OCI-LY7 (cell line): ENCODE measurements around the gene FTSJ3. TPM values are rescaled to one million over a fixed set of nuclear protein-coding genes. Genes with fewer than 3 reads are reported as not detected.

Experiments
- BruUV-seq: library from RNA; stranded (reverse); fragments of 400-500 nt; replicated peaks from 2 replicates; lab custom pipeline; 2021; lab: Mats Ljungman, UMichigan
- CTCF ChIA-PET: fragments of 300-600 bp; sonication (Branson Sonifier 250); formaldehyde crosslinking; loops from one replicate; lab custom pipeline; 2022; ENCODE audit warnings: antibody characterized with exemption; ENCODE audit not compliant: unreplicated experiment; lab: Charles Lee
- POLR2A ChIA-PET: fragments of 300-600 bp; sonication (Branson Sonifier 250); formaldehyde crosslinking; loops from one replicate; lab custom pipeline; 2022; ENCODE audit warnings: antibody characterized with exemption; lab: Charles Lee
- DNase-seq: peaks from one replicate; pipeline ENCODE4 v3.0.0-alpha.2; 2015; ENCODE audit warnings: low spot score
- H2AFZ ChIP-seq: fragments of 200-600 bp; sonication (generic), shearing (Covaris generic); 2 replicates; pipeline ENCODE4 v1.6.1; 2014; ENCODE audit warnings: mild to moderate bottlenecking, antibody characterized with exemption, low read length, moderate library complexity
- H3K27ac ChIP-seq: fragments of 200-600 bp; sonication (generic); 2 replicates; pipeline ENCODE4 v1.5.1; 2014; ENCODE audit warnings: mixed run types, low read depth, mild to moderate bottlenecking, moderate library complexity, low read length, inconsistent platforms; ENCODE audit not compliant: poor library complexity, severe bottlenecking
- H3K36me3 ChIP-seq: fragments of 200-600 bp; sonication (generic); 2 replicates; pipeline ENCODE4 v1.6.1; 2014; ENCODE audit warnings: mild to moderate bottlenecking, antibody characterized with exemption, low read length, moderate library complexity, mixed read lengths; ENCODE audit not compliant: insufficient read depth
- H3K4me1 ChIP-seq: fragments of 200-600 bp; sonication (generic); 2 replicates; pipeline ENCODE4 v1.5.1; 2014; ENCODE audit warnings: mild to moderate bottlenecking, low read length; ENCODE audit not compliant: insufficient read depth, poor library complexity, severe bottlenecking
- H3K4me2 ChIP-seq: fragments of 200-600 bp; sonication (generic); 2 replicates; pipeline ENCODE4 v1.6.1; 2014; ENCODE audit warnings: mild to moderate bottlenecking, low read length
- H3K4me3 ChIP-seq: fragments of 200-600 bp; sonication (generic); 2 replicates; pipeline ENCODE4 v1.5.1; 2014; ENCODE audit warnings: mild to moderate bottlenecking, low read depth, low read length; ENCODE audit not compliant: poor library complexity, severe bottlenecking
- H3K79me2 ChIP-seq: fragments of 200-600 bp; sonication (generic); 2 replicates; pipeline ENCODE4 v1.6.1; 2016; ENCODE audit warnings: low read depth, mild to moderate bottlenecking, low read length, moderate library complexity, mixed read lengths; ENCODE audit not compliant: insufficient read depth
- H3K9me2 ChIP-seq: fragments of 200-600 bp; sonication (generic); 2 replicates; pipeline ENCODE4 v1.6.1; 2016; ENCODE audit warnings: mild to moderate bottlenecking, low read length, mixed read lengths; ENCODE audit not compliant: insufficient read depth
- H3K9me3 ChIP-seq: fragments of 200-600 bp; sonication (generic); 2 replicates; pipeline ENCODE4 v1.6.1; 2014; ENCODE audit warnings: mild to moderate bottlenecking, mixed run types, low read length, mixed read lengths
- H4K20me1 ChIP-seq: fragments of 200-600 bp; sonication (generic); 2 replicates; pipeline ENCODE4 v1.6.1; 2014; ENCODE audit warnings: mild to moderate bottlenecking, antibody characterized with exemption, low read length, moderate library complexity, mixed read lengths; ENCODE audit not compliant: insufficient read depth
- CTCF ChIP-seq: fragments of 200-600 bp; sonication (generic); conservative IDR thresholded peaks from 2 replicates; pipeline ENCODE4 v1.5.1; 2014; ENCODE audit warnings: mild to moderate bottlenecking, antibody characterized with exemption, low read length, moderate library complexity, mixed read lengths
- EZH2phosphoT487 ChIP-seq: fragments of 200-600 bp; sonication (generic); IDR thresholded peaks from 2 replicates; pipeline ENCODE4 v1.6.1; 2018; ENCODE audit warnings: low read depth, borderline replicate concordance, mild to moderate bottlenecking, mixed run types, antibody characterized with exemption, low read length, moderate library complexity, mixed read lengths
- intact Hi-C: fragments of 100-400 bp; cut with micrococcal nuclease; formaldehyde crosslinking; loops from one replicate; pipeline ENCODE4 v1.10.0; 2022; ENCODE audit not compliant: unreplicated experiment
- total RNA-seq, 2 experiments: library from RNA; depleted of rRNA in 1 of 2; stranded (reverse); fragments of >200 nt in 1 of 2; shearing (Covaris generic) in 1 of 2; gene quantifications; 2 replicates each; pipeline ENCODE4 v1.2.3, GENCODE V29; 2014 to 2022

The FTSJ3 gene
- total RNA-seq, 2 experiments from 2014 or later = 32.4 to 49.0 TPM

- peaks cover 39% of the 10 kb centered on the region for H3K4me1 ChIP-seq
- CTCF ChIA-PET = no interaction called here
- H3K9me3 ChIP-seq = no peaks in the 10 kb centered on the region
- H2AFZ ChIP-seq = no peak overlapping the region
- no peak for TF ChIP-seq CTCF
- no TSS peak for BruUV-seq
- no peak for DNase-seq
- H3K36me3 ChIP-seq = peaks cover 64% of the 10 kb centered on the region
- H3K79me2 ChIP-seq = peaks cover 59% of the 10 kb centered on the region
- peak overlapping the region; percentile 44 for H3K4me3 ChIP-seq
- peaks cover 18% of the 10 kb centered on the region for H4K20me1 ChIP-seq
- no peaks in the 10 kb centered on the region for H3K9me2 ChIP-seq
- intact Hi-C loops = no loop called here
- H3K27ac ChIP-seq = no peak overlapping the region
- POLR2A ChIA-PET = interaction anchor here (4.4 kb wide), 1 partner anchor 10 kb away, joined by 20 read pairs; the partner anchor contains the start of genes FTSJ3 and PSMC5
- H3K4me2 ChIP-seq = peak overlapping the region; percentile 83
Measured at GRCh38 chr17:63837962-63838600, 10.6 kb upstream of the FTSJ3 start.

GRCh38 chr17:63837480-63837879, 10.0 kb upstream of the FTSJ3 start:
- Histone ChIP-seq H3K27ac (no peak overlapping the region), H2AFZ (no peak overlapping the region), H3K9me2 (no peaks in the 10 kb centered on the region), H3K4me3 (no peak overlapping the region), H3K4me2 (no peak overlapping the region), H3K79me2 (peaks cover 59% of the 10 kb centered on the region), H3K36me3 (peaks cover 70% of the 10 kb centered on the region), H3K4me1 (peaks cover 39% of the 10 kb centered on the region), H4K20me1 (peaks cover 18% of the 10 kb centered on the region), H3K9me3 (no peaks in the 10 kb centered on the region)
- DNase-seq = no peak
- no TSS peak for BruUV-seq
- intact Hi-C loops = no loop called here
- no peak for TF ChIP-seq EZH2phosphoT487
- TF ChIP-seq CTCF = no peak
- POLR2A ChIA-PET = no interaction called here
- CTCF ChIA-PET = no interaction called here

- POLR2A ChIA-PET = no interaction called here
- DNase-seq = no peak
- Histone ChIP-seq H3K36me3 (peaks cover 76% of the 10 kb centered on the region), H3K4me1 (peaks cover 39% of the 10 kb centered on the region), H3K79me2 (peaks cover 55% of the 10 kb centered on the region), H3K27ac (no peak overlapping the region), H3K9me3 (no peaks in the 10 kb centered on the region), H3K4me2 (no peak overlapping the region), H4K20me1 (peaks cover 18% of the 10 kb centered on the region), H2AFZ (no peak overlapping the region), H3K9me2 (no peaks in the 10 kb centered on the region), H3K4me3 (no peak overlapping the region)
- CTCF ChIA-PET = no interaction called here
- TF ChIP-seq CTCF = no peak
- no peak for TF ChIP-seq EZH2phosphoT487
- BruUV-seq = no TSS peak
- intact Hi-C loops = no loop called here
Measured at GRCh38 chr17:63836811-63837210, 9.3 kb upstream of the FTSJ3 start.
